Measurements from ENCODE around the gene PEAK3. TPM values are rescaled to one million over a fixed set of nuclear protein-coding genes. Genes with fewer than 3 reads are reported as not detected.

PEAK3 gene
- total RNA-seq, 1 donor from 2014 or later = 4.5 TPM

DNA sequence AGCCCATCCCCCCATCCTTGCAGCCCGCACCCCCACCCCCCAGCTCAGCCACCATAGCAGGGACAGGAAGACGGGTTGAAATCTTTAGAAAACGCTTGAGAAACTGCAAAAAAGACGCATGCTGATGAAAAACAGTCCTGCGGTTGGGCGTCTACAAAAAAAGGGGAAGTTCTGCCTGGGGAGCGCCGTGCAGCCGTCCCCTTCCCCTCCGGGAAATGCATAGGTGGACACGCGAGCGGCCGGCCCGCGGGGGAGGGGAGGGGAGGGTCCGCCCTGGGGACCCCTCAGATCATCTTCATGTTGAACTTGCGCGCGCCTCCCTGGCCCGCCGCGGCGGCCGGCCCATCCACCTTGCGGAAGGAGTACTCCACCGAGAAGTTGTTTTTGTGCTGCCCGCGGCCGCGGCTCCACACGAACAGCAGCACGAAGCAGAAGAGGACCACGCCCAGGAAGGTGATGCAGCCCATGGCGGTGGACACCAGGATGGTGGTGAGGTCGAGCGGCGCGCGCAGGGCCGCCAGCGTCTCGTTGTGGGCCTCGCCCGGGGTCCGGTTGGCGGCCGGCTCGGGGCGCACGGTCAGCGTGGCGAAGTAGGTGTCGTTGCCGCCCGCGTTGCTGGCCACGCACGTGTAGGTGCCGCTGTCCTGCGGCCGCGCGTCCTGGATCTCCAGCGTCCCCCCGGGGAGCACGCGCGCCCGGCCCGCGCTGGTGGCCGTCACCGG lies 7.9 kb upstream of the PEAK3 start:
- TF ChIP-seq, protein P1, sequence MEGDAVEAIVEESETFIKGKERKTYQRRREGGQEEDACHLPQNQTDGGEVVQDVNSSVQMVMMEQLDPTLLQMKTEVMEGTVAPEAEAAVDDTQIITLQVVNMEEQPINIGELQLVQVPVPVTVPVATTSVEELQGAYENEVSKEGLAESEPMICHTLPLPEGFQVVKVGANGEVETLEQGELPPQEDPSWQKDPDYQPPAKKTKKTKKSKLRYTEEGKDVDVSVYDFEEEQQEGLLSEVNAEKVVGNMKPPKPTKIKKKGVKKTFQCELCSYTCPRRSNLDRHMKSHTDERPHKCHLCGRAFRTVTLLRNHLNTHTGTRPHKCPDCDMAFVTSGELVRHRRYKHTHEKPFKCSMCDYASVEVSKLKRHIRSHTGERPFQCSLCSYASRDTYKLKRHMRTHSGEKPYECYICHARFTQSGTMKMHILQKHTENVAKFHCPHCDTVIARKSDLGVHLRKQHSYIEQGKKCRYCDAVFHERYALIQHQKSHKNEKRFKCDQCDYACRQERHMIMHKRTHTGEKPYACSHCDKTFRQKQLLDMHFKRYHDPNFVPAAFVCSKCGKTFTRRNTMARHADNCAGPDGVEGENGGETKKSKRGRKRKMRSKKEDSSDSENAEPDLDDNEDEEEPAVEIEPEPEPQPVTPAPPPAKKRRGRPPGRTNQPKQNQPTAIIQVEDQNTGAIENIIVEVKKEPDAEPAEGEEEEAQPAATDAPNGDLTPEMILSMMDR (IDR thresholded peaks at IDR 0.05) = no peak
- Histone ChIP-seq H3K4me1 (peaks cover 15% of the 10 kb centered on the region), H3K27ac (peak overlapping the region; percentile 75), H3K9me3 (no peaks in the 10 kb centered on the region), H3K4me3 (peak overlapping the region; percentile 50), H3K36me3 (no peaks in the 10 kb centered on the region), H3K27me3 (peaks cover 52% of the 10 kb centered on the region)
- intact Hi-C loops (cut with DNase I) = no loop called here
- peak; percentile 62 for ATAC-seq
- peak; percentile 82 for DNase-seq

DNA sequence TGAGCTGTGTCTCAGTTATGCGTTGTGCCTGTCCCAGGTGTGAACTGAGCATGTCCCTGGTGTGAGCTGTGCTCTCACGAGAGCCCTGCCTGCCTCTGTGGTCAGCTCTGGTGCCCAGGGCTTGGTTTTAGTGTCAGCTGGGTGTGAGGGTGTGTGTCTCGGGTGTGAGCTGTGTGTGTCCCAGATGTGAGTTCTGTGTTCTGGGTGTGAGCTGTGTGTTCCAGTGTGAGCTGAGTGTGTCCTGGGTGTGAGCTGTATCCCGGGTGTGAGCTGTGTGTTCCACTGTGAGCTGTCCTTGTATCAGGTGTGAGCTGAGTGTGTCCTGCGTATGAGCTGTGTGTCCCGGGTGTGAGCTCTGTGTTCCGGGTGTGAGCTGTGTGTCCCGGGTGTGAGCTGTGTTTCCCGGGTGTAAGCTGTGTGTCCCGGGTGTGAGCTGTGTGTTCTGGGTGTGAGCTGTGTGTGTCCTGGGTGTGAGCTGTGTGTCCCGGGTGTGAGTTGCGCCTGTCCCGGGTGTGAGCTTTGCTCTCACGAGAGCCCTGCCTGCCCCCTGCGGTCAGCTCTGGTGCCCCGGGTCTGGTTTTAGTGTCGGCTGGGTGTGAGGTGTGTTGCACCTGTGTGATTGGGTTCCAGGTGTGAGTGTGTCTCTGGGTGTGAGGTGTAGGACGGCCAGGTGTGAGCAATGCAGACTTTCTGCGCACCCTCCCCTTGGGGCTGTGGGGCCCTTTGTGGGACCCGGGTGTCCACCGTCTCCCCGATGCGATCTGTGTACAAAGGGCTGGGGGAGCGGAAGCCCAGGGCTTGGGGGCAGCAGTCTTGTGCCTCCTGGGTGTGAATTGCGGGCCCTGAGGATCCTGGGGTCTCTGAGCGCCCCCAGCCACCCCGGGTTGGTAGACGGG lies 7.1 kb upstream of the PEAK3 start:
- Histone ChIP-seq H3K27me3 (peaks cover 48% of the 10 kb centered on the region), H3K9me3 (no peaks in the 10 kb centered on the region), H3K36me3 (no peaks in the 10 kb centered on the region), H3K4me3 (peak overlapping the region; percentile 50), H3K27ac (peak overlapping the region; percentile 75), H3K4me1 (peaks cover 15% of the 10 kb centered on the region)
- DNase-seq = no peak
- ATAC-seq = no peak
- TF ChIP-seq, protein P1 (IDR thresholded peaks at IDR 0.05) = no peak
- intact Hi-C loops (cut with DNase I) = no loop called here

DNA sequence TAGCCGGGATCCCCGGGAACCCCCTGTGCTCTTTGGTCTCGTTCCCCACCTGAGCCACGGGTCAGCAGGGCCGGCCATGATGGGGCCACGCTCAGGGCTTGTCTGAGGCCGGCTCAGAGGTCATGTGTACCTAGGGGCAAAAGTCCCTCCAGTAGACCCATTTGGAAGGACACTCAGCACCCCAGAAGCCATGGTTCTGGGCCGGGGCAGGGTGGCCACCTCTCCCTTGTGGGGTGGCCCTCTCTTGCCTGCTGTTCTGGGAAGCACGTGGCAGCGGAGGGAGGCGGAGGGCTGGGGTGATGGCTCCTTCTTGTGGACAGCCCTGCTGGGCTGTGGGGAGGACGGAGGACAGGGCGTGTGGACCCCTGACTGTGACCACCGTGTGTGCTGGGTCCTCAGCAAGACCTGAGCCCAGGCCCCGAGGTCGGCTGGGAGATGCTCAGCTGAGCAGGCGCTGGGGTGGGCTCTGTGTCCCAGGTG lies 6.4 kb upstream of the PEAK3 start:
- Histone ChIP-seq H3K27ac (peak overlapping the region; percentile 24), H3K9me3 (no peaks in the 10 kb centered on the region), H3K4me1 (peaks cover 15% of the 10 kb centered on the region), H3K27me3 (peaks cover 41% of the 10 kb centered on the region), H3K4me3 (no peak overlapping the region), H3K36me3 (no peaks in the 10 kb centered on the region)
- DNase-seq (no peak), ATAC-seq (no peak)
- intact Hi-C loops (cut with DNase I) = no loop called here
- TF ChIP-seq, protein P1 (IDR thresholded peaks at IDR 0.05) = no peak

DNA sequence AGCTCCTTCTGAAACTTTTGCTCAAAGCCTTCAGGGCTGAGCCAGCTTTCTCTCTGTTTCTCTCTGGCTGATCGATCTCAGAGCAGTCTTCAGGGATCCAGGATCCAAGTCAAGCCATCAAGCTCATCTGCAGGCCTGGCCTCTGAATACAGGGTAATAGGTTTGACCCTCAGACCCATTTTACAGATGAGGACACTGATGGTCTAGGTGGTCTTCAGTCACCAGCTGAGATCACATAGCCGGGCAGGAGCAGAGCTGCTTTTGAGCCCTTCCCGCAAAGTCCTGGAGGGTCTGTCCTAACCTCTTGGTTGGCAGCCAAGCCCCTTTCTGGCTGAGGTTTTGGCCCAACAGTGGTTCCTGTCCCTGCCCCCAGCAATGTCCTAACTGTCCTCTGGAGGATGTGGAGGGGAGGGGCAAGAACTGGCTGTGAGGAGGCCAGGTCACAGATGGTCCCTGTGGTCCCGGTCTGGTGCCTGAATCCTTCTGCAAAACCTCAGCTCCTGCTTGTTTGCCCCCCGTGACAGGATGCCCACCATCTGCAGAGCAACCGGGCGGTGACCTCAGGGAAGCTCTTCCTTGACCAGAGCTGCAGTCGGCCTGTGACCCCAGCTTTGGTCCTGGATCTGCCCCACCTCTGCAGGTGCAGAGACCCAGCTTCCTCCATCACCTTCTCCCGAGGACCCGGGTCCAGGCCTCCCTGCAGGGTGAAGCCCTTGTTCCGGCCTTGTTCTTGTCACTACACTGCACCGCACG lies 5.8 kb upstream of the PEAK3 start:
- TF ChIP-seq, protein P1 (IDR thresholded peaks at IDR 0.05) = no peak
- peak; percentile 3 for ATAC-seq
- peaks cover 15% of the 10 kb centered on the region for H3K4me1 ChIP-seq
- H3K4me3 ChIP-seq = no peak overlapping the region
- intact Hi-C loops (cut with DNase I) = no loop called here
- H3K27me3 ChIP-seq = peaks cover 35% of the 10 kb centered on the region
- no peak overlapping the region for H3K27ac ChIP-seq
- DNase-seq = no peak
- no peaks in the 10 kb centered on the region for H3K9me3 ChIP-seq
- no peaks in the 10 kb centered on the region for H3K36me3 ChIP-seq

DNA sequence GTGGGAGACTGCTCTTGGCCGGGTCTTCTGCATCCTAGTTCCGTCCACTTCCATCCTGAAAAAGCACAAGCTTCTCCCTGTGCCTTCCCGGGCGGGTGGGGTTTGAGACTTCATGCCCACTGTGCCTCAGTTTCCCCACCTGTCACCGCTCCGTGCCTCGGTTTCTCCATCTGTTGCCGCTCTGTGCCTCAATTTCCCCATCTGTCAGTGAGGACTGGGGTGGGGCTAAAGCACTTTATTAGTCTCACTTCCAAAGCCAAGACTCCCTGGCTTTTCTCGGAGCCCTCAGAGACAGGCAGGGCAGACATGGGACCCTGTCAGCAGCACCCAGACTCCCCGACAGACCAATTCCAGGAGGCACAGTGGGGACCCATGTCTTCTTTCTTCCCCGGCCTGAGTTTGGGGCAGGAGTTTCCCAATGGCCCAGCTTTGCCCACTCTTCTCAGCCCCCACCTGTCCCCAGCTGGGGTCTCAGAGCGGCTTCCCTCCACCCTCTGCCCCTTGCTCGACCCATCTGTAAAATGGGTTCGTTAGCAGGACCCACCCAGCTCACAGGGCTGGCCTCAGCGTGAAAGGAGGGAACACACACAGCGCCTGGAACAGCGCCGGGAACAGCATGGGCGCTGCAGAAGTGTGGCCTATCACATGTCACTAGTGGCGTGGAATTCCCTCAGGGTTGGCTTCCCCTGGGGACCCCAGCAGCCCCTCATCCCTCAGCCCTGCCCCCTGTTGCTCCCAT lies 4.6 kb upstream of the PEAK3 start:
- no peaks in the 10 kb centered on the region for H3K9me3 ChIP-seq
- no peak overlapping the region for H3K27ac ChIP-seq
- intact Hi-C loops (cut with DNase I) = no loop called here
- TF ChIP-seq, protein P1 (IDR thresholded peaks at IDR 0.05) = no peak
- DNase-seq (no peak), ATAC-seq (no peak)
- peaks cover 23% of the 10 kb centered on the region for H3K27me3 ChIP-seq
- no peak overlapping the region for H3K4me3 ChIP-seq
- peaks cover 26% of the 10 kb centered on the region for H3K4me1 ChIP-seq
- no peaks in the 10 kb centered on the region for H3K36me3 ChIP-seq
